Cardiac fibroblast (primary cell): Measurements from ENCODE around the gene PIEZO2.

Experiments
- DNase-seq, 2 donors: peaks; one replicate each; pipeline versions ENCODE4 v3.0.0 to v3.0.0-alpha.2; 2010; ENCODE audit warnings: low read depth in 2 of 2
- H3K4me3 ChIP-seq, 2 donors: replicated peaks in 1 of 2; 1 replicate in 1 of 2; 2 replicates in 1 of 2; pipeline ENCODE4 v1.5.1; 2011; ENCODE audit warnings: low read depth in 2 of 2, low read length in 2 of 2, mild to moderate bottlenecking in 2 of 2, moderate library complexity in 1 of 2
- CTCF ChIP-seq: IDR thresholded peaks from one replicate; pipeline ENCODE4 v1.5.1; 2011; ENCODE audit warnings: low read depth, mild to moderate bottlenecking, low read length, inconsistent platforms

PIEZO2 gene

GRCh38 chr18:11025671-11026070, 123.7 kb downstream of the PIEZO2 start:
- no peak for TF ChIP-seq CTCF
- no peak for DNase-seq
- H3K4me3 ChIP-seq = no peak overlapping the region

- no peak for TF ChIP-seq CTCF
- no peak overlapping the region for H3K4me3 ChIP-seq
- DNase-seq = no peak
Measured at GRCh38 chr18:11024928-11025669, 124.3 kb downstream of the PIEZO2 start.

GRCh38 chr18:11021477-11021876, 127.9 kb downstream of the PIEZO2 start:
- H3K4me3 ChIP-seq = no peak overlapping the region
- DNase-seq = no peak
- no peak for TF ChIP-seq CTCF

- no peak for DNase-seq
- H3K4me3 ChIP-seq = no peak overlapping the region
- no peak for TF ChIP-seq CTCF
Measured at GRCh38 chr18:11020877-11021414, 128.4 kb downstream of the PIEZO2 start.

- no peak overlapping the region for H3K4me3 ChIP-seq
- no peak for DNase-seq
- no peak for TF ChIP-seq CTCF
Measured at GRCh38 chr18:11020161-11020853, 129.1 kb downstream of the PIEZO2 start.

GRCh38 chr18:11019295-11020105, 129.9 kb downstream of the PIEZO2 start:
- H3K4me3 ChIP-seq = no peak overlapping the region
- no peak for DNase-seq
- TF ChIP-seq CTCF = no peak
